H9 (cell line): ENCODE data around the gene MICAL2. TPM values are rescaled to one million over a fixed set of nuclear protein-coding genes. Genes with fewer than 3 reads are reported as not detected.

ENCODE experiments used
- DNase-seq: peaks from one replicate; pipeline ENCODE4 v3.0.0-alpha.2; 2017
- H2AFZ ChIP-seq: one replicate; pipeline ENCODE4 v1.6.1; 2013; ENCODE audit warnings: mild to moderate bottlenecking, low read length, control low read depth, moderate library complexity
- H2AK5ac ChIP-seq: 2 replicates; pipeline ENCODE4 v1.6.1; 2013; ENCODE audit warnings: low read length, control low read depth, mixed read lengths; ENCODE audit not compliant: insufficient read length
- H2BK120ac ChIP-seq: one replicate; pipeline ENCODE4 v1.6.1; 2013; ENCODE audit warnings: low read depth, mild to moderate bottlenecking, low read length, control low read depth, inconsistent platforms; ENCODE audit not compliant: poor library complexity, severe bottlenecking
- H2BK12ac ChIP-seq: 2 replicates; pipeline ENCODE4 v1.6.1; 2013; ENCODE audit warnings: low read length, control low read depth, mixed read lengths, low read depth; ENCODE audit not compliant: insufficient read length
- H2BK15ac ChIP-seq: 2 replicates; pipeline ENCODE4 v1.6.1; 2013; ENCODE audit warnings: low read depth, low read length, control low read depth
- H2BK20ac ChIP-seq: one replicate; pipeline ENCODE4 v1.6.1; 2013; ENCODE audit warnings: low read depth, mild to moderate bottlenecking, low read length, control low read depth, inconsistent platforms; ENCODE audit not compliant: poor library complexity, severe bottlenecking
- H2BK5ac ChIP-seq: 2 replicates; pipeline ENCODE4 v1.6.1; 2013; ENCODE audit warnings: low read length, control low read depth, mixed read lengths; ENCODE audit not compliant: insufficient read length
- H3K14ac ChIP-seq: 2 replicates; pipeline ENCODE4 v1.6.1; 2013; ENCODE audit warnings: low read length, control low read depth; ENCODE audit not compliant: insufficient read depth
- H3K18ac ChIP-seq: 2 replicates; pipeline ENCODE4 v1.6.1; 2013; ENCODE audit warnings: low read depth, mild to moderate bottlenecking, mixed read lengths, low read length, control low read depth; ENCODE audit not compliant: insufficient read length
- H3K23ac ChIP-seq: 2 replicates; pipeline ENCODE4 v1.6.1; 2013; ENCODE audit warnings: low read length, control low read depth, mixed read lengths, low read depth; ENCODE audit not compliant: insufficient read length
- H3K23me2 ChIP-seq: 2 replicates; pipeline ENCODE4 v1.6.1; 2013; ENCODE audit warnings: low read depth, mild to moderate bottlenecking, mixed read lengths, low read length, control low read depth; ENCODE audit not compliant: insufficient read length, poor library complexity, severe bottlenecking
- H3K27ac ChIP-seq: 2 replicates; pipeline ENCODE4 v1.5.1; 2013; ENCODE audit warnings: low read length, control low read depth, mixed read lengths, low read depth; ENCODE audit not compliant: insufficient read length
- H3K27me3 ChIP-seq: 2 replicates; pipeline ENCODE4 v1.6.1; 2013; ENCODE audit warnings: low read length, control low read depth, inconsistent platforms; ENCODE audit not compliant: insufficient read depth
- H3K4ac ChIP-seq: 2 replicates; pipeline ENCODE4 v1.6.1; 2013; ENCODE audit warnings: low read depth, mild to moderate bottlenecking, control low read depth, inconsistent platforms, low read length, moderate library complexity
- H3K4me1 ChIP-seq: 2 replicates; pipeline ENCODE4 v1.6.1; 2013; ENCODE audit warnings: low read length, control low read depth, inconsistent platforms; ENCODE audit not compliant: insufficient read depth
- H3K4me2 ChIP-seq: 2 replicates; pipeline ENCODE4 v1.6.1; 2013; ENCODE audit warnings: low read length, control low read depth, mixed read lengths; ENCODE audit not compliant: insufficient read length, insufficient read depth
- H3K56ac ChIP-seq: 2 replicates; pipeline ENCODE4 v1.6.1; 2013; ENCODE audit warnings: low read depth, mild to moderate bottlenecking, mixed read lengths, low read length, control low read depth; ENCODE audit not compliant: insufficient read length
- H3K79me1 ChIP-seq: 2 replicates; pipeline ENCODE4 v1.6.1; 2013; ENCODE audit warnings: low read depth, mild to moderate bottlenecking, moderate library complexity, low read length, control low read depth, inconsistent platforms; ENCODE audit not compliant: insufficient read depth, poor library complexity, severe bottlenecking
- H3K79me2 ChIP-seq: 2 replicates; pipeline ENCODE4 v1.6.1; 2013; ENCODE audit warnings: low read length, control low read depth, inconsistent platforms; ENCODE audit not compliant: insufficient read depth
- H3K9ac ChIP-seq: 2 replicates; pipeline ENCODE4 v1.6.1; 2013; ENCODE audit warnings: low read length, control low read depth, mixed read lengths; ENCODE audit not compliant: insufficient read length; ENCODE audit errors: extremely low read depth
- H3K9me3 ChIP-seq: one replicate; pipeline ENCODE4 v1.6.1; 2013; ENCODE audit warnings: low read depth, low read length, inconsistent platforms; ENCODE audit not compliant: control insufficient read depth
- H3T11ph ChIP-seq: one replicate; pipeline ENCODE4 v1.6.1; 2013; ENCODE audit warnings: mild to moderate bottlenecking, low read length, control low read depth, inconsistent platforms
- H4K20me1 ChIP-seq: one replicate; pipeline ENCODE4 v1.6.1; 2013; ENCODE audit not compliant: control insufficient read depth, insufficient read length, insufficient read depth
- H4K5ac ChIP-seq: 2 replicates; pipeline ENCODE4 v1.6.1; 2013; ENCODE audit warnings: low read depth, mild to moderate bottlenecking, mixed read lengths, low read length, control low read depth; ENCODE audit not compliant: insufficient read length
- H4K8ac ChIP-seq: replicated peaks from 2 replicates; pipeline ENCODE4 v1.6.1; 2013; ENCODE audit warnings: low read length, control low read depth, mixed read lengths, low read depth; ENCODE audit not compliant: insufficient read length
- H4K91ac ChIP-seq: 2 replicates; pipeline ENCODE4 v1.6.1; 2013; ENCODE audit warnings: low read depth, mild to moderate bottlenecking, moderate library complexity, mixed read lengths, low read length, control low read depth; ENCODE audit not compliant: insufficient read length
- H3K27ac Mint-ChIP-seq, 3 experiments: 2 replicates in 2 of 3; 3 replicates in 1 of 3; pipeline ENCODE4 v1.8.0; 2020 to 2021; ENCODE audit warnings: mixed read lengths in 3 of 3, mild to moderate bottlenecking in 1 of 3, moderate library complexity in 1 of 3
- H3K27me3 Mint-ChIP-seq: 2 replicates; pipeline ENCODE4 v1.8.0; 2021; ENCODE audit warnings: low read depth, mild to moderate bottlenecking, moderate library complexity, mixed read lengths
- H3K36me3 Mint-ChIP-seq, 3 experiments: 2 replicates in 2 of 3; 3 replicates in 1 of 3; pipeline ENCODE4 v1.8.0; 2020 to 2021; ENCODE audit warnings: low read depth in 3 of 3, mixed read lengths in 3 of 3; ENCODE audit not compliant: insufficient read depth in 1 of 3
- H3K4me1 Mint-ChIP-seq, 2 experiments: 2 replicates each; pipeline ENCODE4 v1.8.0; 2020; ENCODE audit warnings: mixed read lengths in 2 of 2
- H3K4me3 Mint-ChIP-seq, 2 experiments: 2 replicates in 1 of 2; 3 replicates in 1 of 2; pipeline ENCODE4 v1.8.0; 2020 to 2021; ENCODE audit warnings: mild to moderate bottlenecking in 2 of 2, mixed read lengths in 2 of 2, moderate library complexity in 1 of 2
- H3K9me3 Mint-ChIP-seq, 2 experiments: 2 replicates in 1 of 2; 3 replicates in 1 of 2; pipeline ENCODE4 v1.8.0; 2020; ENCODE audit warnings: mild to moderate bottlenecking in 2 of 2, mixed read lengths in 2 of 2, moderate library complexity in 1 of 2
- CTCF ChIP-seq: fragments of 200-600 bp; sonication (generic); conservative IDR thresholded peaks from 3 replicates; pipeline ENCODE4 v1.8.0; 2021; ENCODE audit warnings: antibody characterized with exemption, mild to moderate bottlenecking
- WGBS: extraction: QIAGEN DNeasy Blood & Tissue Kit; methylation state at CpG from one replicate; pipeline ENCODE4 v1.1.7; 2013; ENCODE audit warnings: missing lambda C conversion rate, low lambda C conversion rate, mixed read lengths; ENCODE audit not compliant: insufficient read length; ENCODE audit errors: extremely low coverage; 5-methylcytosine and 5-hydroxymethylcytosine counted together
- total RNA-seq: library from RNA; stranded (reverse); gene quantifications from 2 replicates; pipeline ENCODE4 v1.2.1, GENCODE V29; 2021

Gene MICAL2
- total RNA-seq, 1 experiment from 2014 or later = 4.7 TPM

- H4K91ac ChIP-seq = no peak overlapping the region
- H2AFZ ChIP-seq = no peak overlapping the region
- H3K4me1 Mint-ChIP-seq = peaks cover 0 to 7% of the 10 kb centered on the region in 2 experiments; a peak in 1 of 4 replicates
- no peak overlapping the region for H3K4me3 Mint-ChIP-seq
- no peak overlapping the region for H3K23ac ChIP-seq
- H2BK5ac ChIP-seq = no peak overlapping the region
- DNase-seq = no peak
- no peaks in the 10 kb centered on the region for H3K4me1 ChIP-seq
- H2BK15ac ChIP-seq = no peak overlapping the region
- H3K9me3 ChIP-seq = no peaks in the 10 kb centered on the region
- no peaks in the 10 kb centered on the region for H3K27me3 ChIP-seq
- no peak overlapping the region for H2BK20ac ChIP-seq
- peaks cover 3 to 5% of the 10 kb centered on the region in 2 experiments; a peak in 3 of 5 replicates for H3K9me3 Mint-ChIP-seq
- H3K27ac ChIP-seq = no peak overlapping the region
- TF ChIP-seq CTCF = no peak
- no peaks in the 10 kb centered on the region for H3K79me1 ChIP-seq
- no peak overlapping the region for H2AK5ac ChIP-seq
- H3K36me3 Mint-ChIP-seq = peaks cover 0 to 2% (median 0%) of the 10 kb centered on the region in 3 experiments; a peak in 2 of 7 replicates
- no CpG with 5 or more reads among the region's 2 CpGs for WGBS
- no peak overlapping the region for H3K14ac ChIP-seq
- H3K4ac ChIP-seq = no peak overlapping the region
- no peaks in the 10 kb centered on the region for H4K20me1 ChIP-seq
- no peak overlapping the region for H3K18ac ChIP-seq
- H3K27me3 Mint-ChIP-seq = no peaks in the 10 kb centered on the region; the same call in 1 of the 2 replicates
- H4K8ac ChIP-seq = no peak overlapping the region
- H2BK120ac ChIP-seq = no peak overlapping the region
- H3K56ac ChIP-seq = no peak overlapping the region
- H4K5ac ChIP-seq = no peak overlapping the region
- no peak overlapping the region for H3K9ac ChIP-seq
- H3K27ac Mint-ChIP-seq = no peak overlapping the region
- no peaks in the 10 kb centered on the region for H3K23me2 ChIP-seq
- H3K4me2 ChIP-seq = no peak overlapping the region
- H3K79me2 ChIP-seq = no peaks in the 10 kb centered on the region
- no peak overlapping the region for H2BK12ac ChIP-seq
- no peak overlapping the region for H3T11ph ChIP-seq
Observed at GRCh38 chr11:12303421-12304149, 193.2 kb downstream of the MICAL2 start.
